Omental fat pad (tissue), 4 donors: ENCODE measurements around the gene BSPRY. TPM values are rescaled to one million over a fixed set of nuclear protein-coding genes. Genes with fewer than 3 reads are reported as not detected.

Source experiments
- ATAC-seq: fragments of 150-250 bp; one replicate; pipeline ENCODE4 v1.9.1; 2016; ENCODE audit warnings: mild to moderate bottlenecking, moderate library complexity; ENCODE audit not compliant: low FRiP score
- DNase-seq: peaks from one replicate; pipeline ENCODE4 v3.0.0-alpha.2; 2019; ENCODE audit warnings: low spot score
- total RNA-seq, 4 donors: library from RNA; depleted of rRNA; stranded (reverse); fragments of >200 nt; gene quantifications; one replicate each; pipeline ENCODE4 v1.1.0, GENCODE V29; 2016
- TF ChIP-seq, protein P1 (sequence below), 3 donors: fragments of 450-650 bp; IDR thresholded peaks; one replicate each; pipeline ENCODE4 v1.5.1; 2016 to 2017; ENCODE audit warnings: antibody characterized with exemption in 3 of 3, mild to moderate bottlenecking in 3 of 3, moderate library complexity in 2 of 3

Gene BSPRY
- total RNA-seq, result under 1 TPM in 2 of 4 donors, not detected in 2; 0.19 to 0.63 TPM

DNA sequence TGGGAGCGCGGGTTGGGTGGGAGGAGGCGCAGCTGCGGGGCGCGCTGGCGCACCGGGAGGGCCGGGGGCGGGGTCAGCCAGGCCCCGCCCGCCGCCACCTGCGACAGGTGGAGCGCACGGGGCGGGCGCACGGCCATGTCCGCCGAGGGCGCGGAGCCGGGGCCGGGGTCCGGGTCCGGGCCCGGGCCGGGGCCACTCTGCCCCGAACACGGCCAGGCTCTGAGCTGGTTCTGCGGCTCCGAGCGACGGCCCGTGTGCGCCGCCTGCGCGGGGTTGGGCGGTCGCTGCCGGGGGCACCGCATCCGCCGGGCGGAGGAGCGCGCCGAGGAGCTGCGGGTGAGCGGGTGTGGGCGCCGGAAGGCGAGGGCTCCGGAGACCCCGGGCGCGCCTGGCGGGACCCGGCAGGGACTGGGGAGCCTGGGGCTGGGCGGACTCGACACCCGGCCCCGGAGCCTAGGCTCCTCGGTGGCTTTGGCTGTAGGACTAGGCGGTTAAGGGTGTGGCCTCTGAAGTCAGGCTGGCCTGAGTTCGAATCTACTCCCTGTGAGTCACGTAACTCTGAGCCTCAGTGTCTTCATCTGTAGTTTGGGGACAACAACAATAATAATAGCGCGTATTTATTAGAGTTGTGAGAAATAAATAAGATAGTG lies at the start of gene BSPRY:
Gene BSPRY, plus strand, starts transcription at position 97 of the 650 bp plus-strand sequence. Its CDS starts 39 bp downstream, at position 136.
- DNase-seq, result no peak
- TF ChIP-seq, protein P1, sequence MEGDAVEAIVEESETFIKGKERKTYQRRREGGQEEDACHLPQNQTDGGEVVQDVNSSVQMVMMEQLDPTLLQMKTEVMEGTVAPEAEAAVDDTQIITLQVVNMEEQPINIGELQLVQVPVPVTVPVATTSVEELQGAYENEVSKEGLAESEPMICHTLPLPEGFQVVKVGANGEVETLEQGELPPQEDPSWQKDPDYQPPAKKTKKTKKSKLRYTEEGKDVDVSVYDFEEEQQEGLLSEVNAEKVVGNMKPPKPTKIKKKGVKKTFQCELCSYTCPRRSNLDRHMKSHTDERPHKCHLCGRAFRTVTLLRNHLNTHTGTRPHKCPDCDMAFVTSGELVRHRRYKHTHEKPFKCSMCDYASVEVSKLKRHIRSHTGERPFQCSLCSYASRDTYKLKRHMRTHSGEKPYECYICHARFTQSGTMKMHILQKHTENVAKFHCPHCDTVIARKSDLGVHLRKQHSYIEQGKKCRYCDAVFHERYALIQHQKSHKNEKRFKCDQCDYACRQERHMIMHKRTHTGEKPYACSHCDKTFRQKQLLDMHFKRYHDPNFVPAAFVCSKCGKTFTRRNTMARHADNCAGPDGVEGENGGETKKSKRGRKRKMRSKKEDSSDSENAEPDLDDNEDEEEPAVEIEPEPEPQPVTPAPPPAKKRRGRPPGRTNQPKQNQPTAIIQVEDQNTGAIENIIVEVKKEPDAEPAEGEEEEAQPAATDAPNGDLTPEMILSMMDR (IDR thresholded peaks at IDR 0.05), result no peak
- ATAC-seq, result peak; percentile 43

DNA sequence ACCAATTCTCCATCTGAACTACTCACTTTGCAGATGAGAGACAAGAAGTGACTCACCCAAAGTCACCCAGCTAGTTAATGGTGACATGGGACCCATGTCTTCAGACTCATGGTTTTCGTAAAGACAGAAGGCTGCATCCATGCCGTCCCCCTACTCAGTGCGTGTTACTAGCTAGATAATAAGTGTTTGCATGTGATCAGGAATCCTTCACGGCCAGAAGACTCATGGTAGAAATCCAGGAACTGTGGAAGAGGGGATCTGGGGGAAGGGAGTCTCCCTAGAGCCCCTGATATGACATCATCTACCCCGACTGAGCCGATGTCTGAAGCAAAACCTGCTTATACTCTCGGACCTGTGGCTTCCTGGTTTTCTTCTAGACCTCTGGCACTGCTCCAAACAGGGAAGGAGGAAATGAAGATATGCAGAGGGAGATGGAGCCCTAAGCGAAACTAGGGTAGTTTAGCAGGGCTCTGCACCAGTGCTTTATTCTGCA lies 49.5 kb upstream of the BSPRY start:
- DNase-seq (no peak), ATAC-seq (no peak)
- TF ChIP-seq, protein P1 (IDR thresholded peaks at IDR 0.05), result no peak

DNA sequence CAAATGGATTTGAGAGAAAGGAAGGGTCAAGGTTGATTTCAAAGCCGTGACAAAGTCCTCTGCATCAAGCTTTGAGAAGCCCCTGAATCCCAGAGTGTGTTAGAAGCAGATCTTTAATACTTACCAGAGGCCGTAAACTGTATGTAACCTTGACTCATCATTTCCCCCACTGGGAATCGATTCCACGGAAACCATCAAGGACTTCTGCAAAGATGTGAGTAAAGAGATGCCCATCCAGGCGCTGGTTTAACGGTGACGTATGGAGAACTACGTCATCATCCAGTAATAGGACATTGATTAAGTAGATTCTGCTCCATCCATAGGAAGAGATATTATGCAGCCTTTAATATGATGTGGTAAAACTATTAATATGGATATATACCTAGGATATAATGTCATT lies 47.8 kb upstream of the BSPRY start:
- TF ChIP-seq, protein P1 (IDR thresholded peaks at IDR 0.05), result no peak
- ATAC-seq, result no peak
- DNase-seq, result no peak

DNA sequence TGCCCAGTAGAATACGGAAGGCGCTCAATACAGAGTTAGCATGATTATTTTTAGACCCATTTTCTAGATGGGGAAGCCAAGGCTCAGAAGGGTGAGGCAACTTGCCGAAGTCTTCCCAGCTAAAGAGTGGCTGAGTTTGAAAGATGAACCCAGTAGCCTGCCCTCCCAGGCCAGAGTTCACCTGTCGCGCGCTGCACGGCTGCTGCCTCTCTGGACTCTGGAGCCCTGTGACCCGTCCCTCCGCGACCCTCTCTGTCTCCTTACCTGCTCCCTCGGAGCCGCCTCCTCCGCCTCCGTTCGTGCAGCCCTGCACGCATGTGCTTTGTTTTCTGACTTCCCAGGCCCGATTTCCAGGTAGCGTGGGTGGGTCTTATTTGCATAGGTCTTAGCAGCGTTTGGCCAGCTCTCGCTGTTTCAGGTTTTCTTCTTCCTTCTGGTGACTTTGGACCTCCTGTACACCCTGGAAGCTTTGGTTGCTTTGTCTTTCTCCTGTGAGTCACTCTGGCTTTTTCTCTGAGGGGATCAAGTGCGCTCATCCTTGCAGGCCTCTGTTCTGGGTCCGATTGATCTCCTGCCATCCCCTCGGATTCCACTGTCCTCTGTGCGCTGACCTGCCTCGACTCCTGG lies 46.4 kb upstream of the BSPRY start, which contains the start of gene RNF183:
Gene RNF183, minus strand, starts transcription at position 585 of the 627 bp plus-strand sequence. CDS start 5,192 bp downstream, outside the sequence.
- ATAC-seq (no peak), DNase-seq (no peak)
- TF ChIP-seq, protein P1 (IDR thresholded peaks at IDR 0.05), result no peak

DNA sequence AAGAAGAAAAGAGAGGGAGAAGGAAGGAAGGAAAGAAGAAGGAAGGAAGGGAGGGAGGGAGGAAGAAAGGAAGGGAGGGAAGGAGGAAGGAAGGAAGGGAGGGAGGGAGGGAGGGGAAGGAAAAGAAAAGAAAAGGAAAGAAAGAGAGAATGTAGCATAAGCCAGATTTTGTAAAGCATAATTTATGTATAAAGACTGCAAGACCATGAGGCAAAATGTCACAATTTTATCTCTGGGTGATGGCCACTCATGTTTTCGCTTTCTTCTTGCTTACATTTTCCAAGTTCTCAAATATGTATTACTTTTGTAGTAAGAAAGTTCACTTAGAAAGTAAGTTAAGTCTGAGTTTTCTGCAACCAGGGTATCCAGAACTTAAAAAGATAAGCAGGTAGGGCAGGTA lies 42.8 kb upstream of the BSPRY start:
- ATAC-seq, result no peak
- TF ChIP-seq, protein P1 (IDR thresholded peaks at IDR 0.05), result no peak
- DNase-seq, result no peak

DNA sequence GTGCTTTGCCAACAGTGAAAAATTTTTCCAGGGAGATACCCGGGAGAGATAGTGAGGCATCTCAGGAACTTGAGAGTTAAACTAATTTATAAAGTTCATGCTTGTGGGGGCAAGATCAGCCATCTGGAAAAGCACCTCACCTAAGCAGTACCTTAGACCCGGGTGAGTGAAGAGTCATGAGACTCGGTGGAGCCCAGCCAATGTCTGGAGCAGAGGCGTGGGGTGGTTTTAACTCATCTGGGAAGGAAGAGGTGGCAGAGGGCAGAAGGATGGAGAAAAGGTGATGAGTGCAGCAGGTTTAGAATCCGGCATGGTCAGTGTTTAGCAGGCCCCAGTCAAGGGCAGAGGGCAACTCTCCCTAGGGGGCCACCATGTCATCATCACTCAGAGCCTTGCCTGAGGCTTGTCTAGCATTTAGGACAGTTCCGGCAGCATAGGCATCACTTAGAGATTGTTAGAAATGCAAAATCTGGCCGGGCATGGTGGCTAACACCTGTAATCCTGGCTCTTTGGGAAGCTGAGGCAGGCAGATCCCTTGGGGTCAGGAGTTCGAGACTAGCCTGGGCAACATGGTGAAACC lies 41.9 kb upstream of the BSPRY start:
- DNase-seq, result no peak
- TF ChIP-seq, protein P1 (IDR thresholded peaks at IDR 0.05), result no peak
- ATAC-seq, result no peak
